IMR-90 (cell line): ENCODE data around the gene FGGY. TPM values are rescaled to one million over a fixed set of nuclear protein-coding genes. Genes with fewer than 3 reads are reported as not detected.

Experiments used
- ATAC-seq: fragments of 200-7000 bp; cut with Tn5 transposase; 2 replicates; pipeline ENCODE4 v1.9.1; 2020; ENCODE audit warnings: low read depth, mild to moderate bottlenecking, moderate library complexity
- BruUV-seq: library from RNA; stranded (reverse); fragments of 400-500 nt; replicated peaks from 2 replicates; lab custom pipeline; 2021; lab: Mats Ljungman, UMichigan
- CTCF ChIA-PET: fragments of 300-600 bp; formaldehyde crosslinking; extraction: SDS; loops from one replicate; lab custom pipeline; 2021; ENCODE audit warnings: antibody characterized with exemption; lab: Yijun Ruan, JAX
- POLR2A ChIA-PET: fragments of 300-600 bp; sonication (Branson Sonifier 250); formaldehyde crosslinking; loops from one replicate; lab custom pipeline; 2022; ENCODE audit warnings: antibody characterized with exemption; ENCODE audit not compliant: unreplicated experiment; lab: Charles Lee
- DNase-seq: peaks from one replicate; pipeline ENCODE4 v3.0.0; 2013
- H2AFZ ChIP-seq: replicated peaks from 2 replicates; pipeline ENCODE3; 2013; ENCODE audit warnings: low read length, mild to moderate bottlenecking; ENCODE audit not compliant: poor library complexity
- H2AK5ac ChIP-seq: 2 replicates; pipeline ENCODE4 v1.6.1; 2013; ENCODE audit warnings: low read depth, low read length, inconsistent platforms
- H2AK9ac ChIP-seq: replicated peaks from 2 replicates; pipeline ENCODE3; 2013; ENCODE audit warnings: mild to moderate bottlenecking, low read depth, low read length, moderate library complexity; ENCODE audit not compliant: poor library complexity
- H2BK120ac ChIP-seq: 2 replicates; pipeline ENCODE4 v1.6.1; 2013; ENCODE audit warnings: low read depth, low read length, inconsistent platforms
- H2BK15ac ChIP-seq: 3 replicates; pipeline ENCODE4 v1.6.1; 2013; ENCODE audit warnings: low read depth, low read length, inconsistent platforms
- H2BK20ac ChIP-seq: 2 replicates; pipeline ENCODE4 v1.6.1; 2013; ENCODE audit warnings: low read depth, mild to moderate bottlenecking, inconsistent platforms, low read length, moderate library complexity
- H2BK5ac ChIP-seq: 2 replicates; pipeline ENCODE4 v1.6.1; 2013; ENCODE audit warnings: mild to moderate bottlenecking, low read depth, low read length, inconsistent platforms; ENCODE audit not compliant: poor library complexity, severe bottlenecking
- H3K14ac ChIP-seq: replicated peaks from 2 replicates; pipeline ENCODE4 v1.6.1; 2013; ENCODE audit warnings: low read depth, low read length, inconsistent platforms
- H3K18ac ChIP-seq: 2 replicates; pipeline ENCODE4 v1.6.1; 2013; ENCODE audit warnings: low read depth, low read length, control low read depth
- H3K23ac ChIP-seq: 2 replicates; pipeline ENCODE4 v1.6.1; 2013; ENCODE audit warnings: low read depth, low read length, inconsistent platforms
- H3K27ac ChIP-seq: 2 replicates; pipeline ENCODE4 v1.5.1; 2013; ENCODE audit warnings: mild to moderate bottlenecking, control low read depth, low read length; ENCODE audit not compliant: insufficient read depth
- H3K27me3 ChIP-seq: 2 replicates; pipeline ENCODE4 v1.6.1; 2013; ENCODE audit warnings: low read length; ENCODE audit not compliant: control insufficient read depth, insufficient read depth
- H3K36me3 ChIP-seq: 2 replicates; pipeline ENCODE4 v1.6.1; 2013; ENCODE audit warnings: low read length, mixed read lengths; ENCODE audit not compliant: control insufficient read depth, insufficient read depth
- H3K4ac ChIP-seq: 2 replicates; pipeline ENCODE4 v1.6.1; 2013; ENCODE audit warnings: low read depth, low read length, inconsistent platforms
- H3K4me1 ChIP-seq: 2 replicates; pipeline ENCODE4 v1.6.1; 2013; ENCODE audit warnings: low read length, mixed read lengths; ENCODE audit not compliant: control insufficient read depth, insufficient read depth
- H3K4me2 ChIP-seq: 2 replicates; pipeline ENCODE4 v1.6.1; 2013; ENCODE audit warnings: low read depth, mild to moderate bottlenecking, control low read depth, low read length, moderate library complexity
- H3K4me3 ChIP-seq: 2 replicates; pipeline ENCODE4 v1.5.1; 2013; ENCODE audit warnings: low read depth, mild to moderate bottlenecking, control low read depth, low read length, moderate library complexity; ENCODE audit not compliant: insufficient read depth
- H3K56ac ChIP-seq: 2 replicates; pipeline ENCODE4 v1.6.1; 2013; ENCODE audit warnings: low read length, inconsistent platforms; ENCODE audit not compliant: insufficient read depth; ENCODE audit errors: extremely low read depth
- H3K79me1 ChIP-seq, 2 experiments: 2 replicates each; pipeline ENCODE4 v1.6.1; 2013; ENCODE audit warnings: low read length in 2 of 2, inconsistent platforms in 1 of 2, low read depth in 1 of 2
- H3K9ac ChIP-seq: 2 replicates; pipeline ENCODE4 v1.6.1; 2013; ENCODE audit warnings: low read depth, low read length, control low read depth
- H3K9me1 ChIP-seq: 2 replicates; pipeline ENCODE4 v1.6.1; 2013; ENCODE audit warnings: low read length, inconsistent platforms; ENCODE audit not compliant: insufficient read depth
- H3K9me3 ChIP-seq: 2 replicates; pipeline ENCODE4 v1.6.1; 2013; ENCODE audit warnings: low read length; ENCODE audit not compliant: control insufficient read depth, insufficient read depth
- H4K20me1 ChIP-seq: 2 replicates; pipeline ENCODE4 v1.6.1; 2013; ENCODE audit warnings: low read length, inconsistent platforms; ENCODE audit not compliant: insufficient read depth
- H4K5ac ChIP-seq: 2 replicates; pipeline ENCODE4 v1.6.1; 2013; ENCODE audit warnings: mild to moderate bottlenecking, low read depth, low read length, control low read depth
- H4K8ac ChIP-seq, 2 experiments: 2 replicates each; pipeline ENCODE4 v1.6.1; 2013; ENCODE audit warnings: low read depth in 2 of 2, low read length in 2 of 2, control low read depth in 1 of 2, inconsistent platforms in 1 of 2
- H4K91ac ChIP-seq: 2 replicates; pipeline ENCODE4 v1.6.1; 2013; ENCODE audit warnings: low read depth, low read length, inconsistent platforms; ENCODE audit not compliant: insufficient read depth
- NFE2L2 ChIP-seq: fragments of 150-350 bp; IDR thresholded peaks from 2 replicates; pipeline ENCODE4 v1.6.1; 2016; ENCODE audit warnings: low read depth, mild to moderate bottlenecking, low read length
- POLR2A ChIP-seq: IDR thresholded peaks from 2 replicates; pipeline ENCODE4 v1.6.1; 2012; ENCODE audit warnings: mild to moderate bottlenecking, low read depth, low read length
- dilution Hi-C: fragments of 300-500 bp; cut with HindIII; formaldehyde crosslinking; loops from one replicate; pipeline ENCODE4 v1.14.3; 2018; ENCODE audit warnings: low sequenced_read_pairs; ENCODE audit not compliant: unreplicated experiment
- in situ Hi-C: fragments of 300-500 bp; cut with MboI; formaldehyde crosslinking; loops from 3 replicates; pipeline ENCODE4 v1.14.3; 2019; ENCODE audit warnings: low sequenced_read_pairs, inconsistent platforms, mixed read lengths
- intact Hi-C: fragments of 100-400 bp; cut with micrococcal nuclease; formaldehyde crosslinking; loops from 2 replicates; pipeline ENCODE4 v1.10.0; 2022
- polyA plus RNA-seq, 3 experiments: library from polyadenylated mRNA; depleted of rRNA; stranded (reverse); fragments of >200 nt; gene quantifications; 2 replicates each; pipeline ENCODE4 v1.2.3, GENCODE V29; 2012; ENCODE audit warnings: low replicate concordance in 1 of 3
- total RNA-seq: library from RNA; depleted of rRNA; stranded (reverse); fragments of >200 nt; gene quantifications from 2 replicates; pipeline ENCODE4 v1.2.3, GENCODE V29; 2012

FGGY gene
- total and polyA plus RNA-seq, 2 of the 4 experiments (the other 2 are of a cell fraction): 5.6 to 14.0 TPM

DNA sequence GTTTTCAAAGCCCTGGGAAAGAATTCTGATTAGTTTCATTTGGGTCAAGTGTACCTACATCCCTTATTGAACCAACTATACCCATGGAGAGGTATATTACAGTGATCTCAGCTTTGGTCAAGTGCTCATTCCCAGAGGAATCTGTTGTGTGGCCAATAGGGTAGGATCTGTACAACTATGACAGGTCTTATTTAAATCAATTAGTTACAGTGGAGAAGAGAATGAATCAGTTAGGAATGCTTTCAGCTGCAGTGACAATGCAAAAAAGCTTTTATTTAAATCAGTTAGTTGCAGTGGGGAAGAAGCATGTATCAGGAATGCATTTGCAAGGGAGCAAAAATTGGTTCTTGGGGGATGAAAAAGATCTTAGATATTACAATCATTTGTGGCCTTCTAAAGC lies 119.0 kb downstream of the FGGY start:
- no peak overlapping the region for H3K23ac ChIP-seq
- H3K4me3 ChIP-seq: no peak overlapping the region
- no peak overlapping the region for H2BK5ac ChIP-seq
- H3K4ac ChIP-seq: no peak overlapping the region
- TF ChIP-seq POLR2A: no peak
- peak; percentile 25; the same call in 1 of the 2 replicates for TF ChIP-seq NFE2L2
- no peak overlapping the region for H3K14ac ChIP-seq
- dilution Hi-C loops (no loop called here), intact Hi-C loops (no loop called here), in situ Hi-C loops (no loop called here)
- ATAC-seq (no peak), DNase-seq (peak; percentile 40)
- no peak overlapping the region for H2AFZ ChIP-seq
- H4K91ac ChIP-seq: no peak overlapping the region
- H2AK9ac ChIP-seq: no peak overlapping the region
- no peak overlapping the region for H4K5ac ChIP-seq
- no peak overlapping the region for H2BK120ac ChIP-seq
- no peak overlapping the region for H3K9ac ChIP-seq
- ChIA-PET POLR2A (no interaction called here), CTCF (no interaction called here)
- H3K9me3 ChIP-seq: no peaks in the 10 kb centered on the region
- H2BK15ac ChIP-seq: no peak overlapping the region
- no peak overlapping the region for H2AK5ac ChIP-seq
- no peaks in the 10 kb centered on the region for H3K36me3 ChIP-seq
- peaks cover 2% of the 10 kb centered on the region; the same call in 1 of the 2 replicates for H3K4me1 ChIP-seq
- H4K20me1 ChIP-seq: no peaks in the 10 kb centered on the region
- no peak overlapping the region for H3K27ac ChIP-seq
- H3K27me3 ChIP-seq: no peaks in the 10 kb centered on the region
- no peak overlapping the region for H3K4me2 ChIP-seq
- no peak overlapping the region for H4K8ac ChIP-seq
- 0 out of 2 replicates have a peak, but pooled peaks cover 3% of the 10 kb centered on the region for H3K9me1 ChIP-seq
- H2BK20ac ChIP-seq: no peak overlapping the region
- H3K18ac ChIP-seq: no peak overlapping the region
- H3K79me1 ChIP-seq: no peaks in the 10 kb centered on the region
- no TSS peak for BruUV-seq
- H3K56ac ChIP-seq: no peak overlapping the region
